Neural progenitor cell (in vitro differentiated cells): ENCODE data around the gene MKNK2.

ENCODE experiments used
- EZH2 ChIP-seq: fragments of 200-600 bp; sonication (generic); IDR thresholded peaks from 2 replicates; pipeline ENCODE4 v1.6.1; 2017; ENCODE audit warnings: antibody characterized with exemption, mild to moderate bottlenecking, moderate library complexity
- TF ChIP-seq, protein P1 (sequence below): fragments of 200-600 bp; sonication (generic); IDR thresholded peaks from 2 replicates; pipeline ENCODE4 v1.5.1; 2017; ENCODE audit warnings: antibody characterized with exemption, mild to moderate bottlenecking

DNA sequence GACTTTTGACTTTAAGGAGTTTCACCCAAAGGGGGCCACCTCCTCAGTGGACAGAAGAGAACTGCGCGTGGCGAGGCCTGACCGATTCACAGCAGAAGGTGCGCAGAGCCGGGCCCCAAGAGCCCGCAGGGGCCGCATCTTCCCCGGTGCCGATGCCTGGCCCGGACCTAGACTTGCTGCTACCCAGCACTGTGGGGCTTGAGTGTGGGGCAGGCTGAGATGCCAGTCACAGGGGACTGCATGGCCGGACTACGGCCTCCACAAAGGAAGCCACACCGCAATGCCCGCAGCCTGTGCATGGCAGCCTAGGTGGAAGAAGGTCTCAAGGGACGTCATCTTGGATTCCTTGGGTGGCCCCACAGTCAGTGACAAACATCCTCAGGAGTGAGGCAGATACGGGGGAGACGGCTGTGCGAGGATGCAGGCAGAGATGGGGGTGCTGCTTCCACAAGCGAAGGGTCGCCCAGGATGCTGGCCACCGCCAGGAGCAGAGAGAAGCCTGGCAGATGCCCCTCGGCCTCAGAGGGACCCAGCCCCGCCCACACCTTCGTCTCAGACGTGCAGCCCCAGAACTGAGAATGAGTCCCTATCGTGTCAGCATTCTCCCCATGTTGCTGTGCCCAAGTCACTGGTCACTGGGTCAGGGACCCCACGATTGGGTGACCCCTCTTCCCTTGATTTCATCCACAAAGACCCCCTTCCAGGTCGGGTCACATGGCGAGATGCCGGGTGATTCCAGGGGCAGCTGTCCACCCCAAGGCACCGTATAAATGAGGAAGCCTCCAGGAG, 28.2 kb upstream of the MKNK2 start:
- TF ChIP-seq, protein P1, sequence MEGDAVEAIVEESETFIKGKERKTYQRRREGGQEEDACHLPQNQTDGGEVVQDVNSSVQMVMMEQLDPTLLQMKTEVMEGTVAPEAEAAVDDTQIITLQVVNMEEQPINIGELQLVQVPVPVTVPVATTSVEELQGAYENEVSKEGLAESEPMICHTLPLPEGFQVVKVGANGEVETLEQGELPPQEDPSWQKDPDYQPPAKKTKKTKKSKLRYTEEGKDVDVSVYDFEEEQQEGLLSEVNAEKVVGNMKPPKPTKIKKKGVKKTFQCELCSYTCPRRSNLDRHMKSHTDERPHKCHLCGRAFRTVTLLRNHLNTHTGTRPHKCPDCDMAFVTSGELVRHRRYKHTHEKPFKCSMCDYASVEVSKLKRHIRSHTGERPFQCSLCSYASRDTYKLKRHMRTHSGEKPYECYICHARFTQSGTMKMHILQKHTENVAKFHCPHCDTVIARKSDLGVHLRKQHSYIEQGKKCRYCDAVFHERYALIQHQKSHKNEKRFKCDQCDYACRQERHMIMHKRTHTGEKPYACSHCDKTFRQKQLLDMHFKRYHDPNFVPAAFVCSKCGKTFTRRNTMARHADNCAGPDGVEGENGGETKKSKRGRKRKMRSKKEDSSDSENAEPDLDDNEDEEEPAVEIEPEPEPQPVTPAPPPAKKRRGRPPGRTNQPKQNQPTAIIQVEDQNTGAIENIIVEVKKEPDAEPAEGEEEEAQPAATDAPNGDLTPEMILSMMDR: no peak
- TF ChIP-seq EZH2: no peak
